Activated CD4-positive, alpha-beta T cell treated with anti-CD3 and anti-CD28 coated beads, Interleukin-2, amount 50 U/mL, for 1 hour (primary cell): Measurements from ENCODE around the gene SNX25.
"Not testable (repeated sequence)": the region's sequence is repeated elsewhere in the genome, so short reads cannot be mapped to it uniquely, and the experiment has no call there.

Experiments
- DNase-seq: peaks from one replicate; pipeline ENCODE4 v3.0.0-alpha.2; 2020

SNX25 gene

GRCh38 chr4:185309770-185310169 is 100.4 kb downstream of the SNX25 start:
- DNase-seq = no peak

GRCh38 chr4:185311113-185311888 is 101.9 kb downstream of the SNX25 start:
- DNase-seq = no peak

- DNase-seq = no peak
These were observed 103.3 kb downstream of the SNX25 start for GRCh38 chr4:185312699-185313098.

- not testable (repeated sequence) for DNase-seq
These were observed 108.1 kb downstream of the SNX25 start for GRCh38 chr4:185317462-185317861.

GRCh38 chr4:185317880-185318279 is 108.5 kb downstream of the SNX25 start:
- no peak for DNase-seq

- no peak for DNase-seq
These were observed 109.3 kb downstream of the SNX25 start for GRCh38 chr4:185318679-185319078.

GRCh38 chr4:185322803-185323202 is 113.4 kb downstream of the SNX25 start:
- DNase-seq = no peak

GRCh38 chr4:185323606-185324005 is 114.2 kb downstream of the SNX25 start:
- no peak for DNase-seq

- DNase-seq = not testable (repeated sequence)
These were observed 115.0 kb downstream of the SNX25 start for GRCh38 chr4:185324361-185324760.

GRCh38 chr4:185325721-185326120 is 116.3 kb downstream of the SNX25 start:
- not testable (repeated sequence) for DNase-seq

GRCh38 chr4:185328586-185328985 is 119.2 kb downstream of the SNX25 start:
- no peak for DNase-seq

- not testable (repeated sequence) for DNase-seq
These were observed 120.6 kb downstream of the SNX25 start for GRCh38 chr4:185329879-185330510.

GRCh38 chr4:185332575-185333464 is 123.4 kb downstream of the SNX25 start:
- DNase-seq = no peak

GRCh38 chr4:185334326-185334725 is 124.9 kb downstream of the SNX25 start:
- no peak for DNase-seq

GRCh38 chr4:185335579-185335978 is 126.2 kb downstream of the SNX25 start:
- no peak for DNase-seq

GRCh38 chr4:185339941-185340340 is 130.5 kb downstream of the SNX25 start:
- no peak for DNase-seq

- no peak for DNase-seq
These were observed 132.0 kb downstream of the SNX25 start for GRCh38 chr4:185341377-185341776.

GRCh38 chr4:185341841-185342240 is 132.4 kb downstream of the SNX25 start:
- no peak for DNase-seq

- no peak for DNase-seq
These were observed 134.6 kb downstream of the SNX25 start for GRCh38 chr4:185343726-185344581.

GRCh38 chr4:185344743-185345538 is 135.5 kb downstream of the SNX25 start:
- DNase-seq = no peak

GRCh38 chr4:185346975-185347601 is 137.7 kb downstream of the SNX25 start:
- DNase-seq = no peak
